ENCODE results near the gene TMEM92. TPM values are rescaled to one million over a fixed set of nuclear protein-coding genes. Genes with fewer than 3 reads are reported as not detected.
"Not testable (repeated sequence)": the region's sequence is repeated elsewhere in the genome, so short reads cannot be mapped to it uniquely, and the experiment has no call there.

TMEM92 gene
- polyA plus RNA-seq, 4 donors, result 0.93 to 2.4 (median 1.9) TPM

DNA sequence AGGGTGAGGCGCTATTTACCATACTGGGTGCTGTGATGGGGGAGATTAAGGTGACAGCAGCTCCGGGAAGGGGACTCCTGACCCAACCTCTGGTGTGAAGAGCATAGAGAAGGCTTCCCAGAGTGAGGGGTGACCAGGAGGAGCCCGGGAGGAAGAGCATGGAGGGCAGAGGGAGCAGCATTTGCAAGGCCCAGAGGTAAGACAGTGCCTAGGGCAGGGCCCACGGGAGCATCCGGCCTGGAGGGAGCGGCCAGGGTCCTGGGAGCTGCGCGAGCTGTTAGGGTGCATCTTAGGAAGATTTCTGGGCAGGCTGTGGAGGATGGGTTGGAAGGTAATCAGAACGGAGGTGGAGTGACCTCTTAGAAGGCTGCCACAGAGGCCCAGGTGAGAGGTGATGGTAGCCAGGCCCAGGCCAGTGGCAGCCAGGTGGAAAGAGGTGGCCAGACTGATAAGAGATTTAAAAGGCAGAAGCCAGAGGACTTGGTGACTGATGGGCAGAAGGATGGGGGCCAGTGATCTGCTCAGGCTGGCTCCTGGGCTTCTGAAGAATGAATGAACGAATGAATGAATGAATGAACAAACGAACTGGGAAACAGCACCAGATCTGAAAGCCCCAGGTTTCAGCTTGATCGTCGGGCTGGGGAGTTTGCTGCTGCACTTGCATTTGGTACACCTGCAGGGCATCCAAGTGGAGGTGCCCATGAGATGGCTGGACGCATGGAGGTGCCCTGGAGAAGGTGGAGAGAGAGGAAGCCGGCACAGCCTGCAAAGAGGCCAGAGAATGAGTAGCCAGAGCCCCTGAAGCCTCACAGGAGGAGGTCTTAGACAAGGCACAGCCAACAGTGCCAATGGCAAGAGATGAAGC, 13.0 kb upstream of the TMEM92 start:
- no peak for DNase-seq (ENCODE audit: low read depth in 4 of 4, low spot score in 2 of 4)

DNA sequence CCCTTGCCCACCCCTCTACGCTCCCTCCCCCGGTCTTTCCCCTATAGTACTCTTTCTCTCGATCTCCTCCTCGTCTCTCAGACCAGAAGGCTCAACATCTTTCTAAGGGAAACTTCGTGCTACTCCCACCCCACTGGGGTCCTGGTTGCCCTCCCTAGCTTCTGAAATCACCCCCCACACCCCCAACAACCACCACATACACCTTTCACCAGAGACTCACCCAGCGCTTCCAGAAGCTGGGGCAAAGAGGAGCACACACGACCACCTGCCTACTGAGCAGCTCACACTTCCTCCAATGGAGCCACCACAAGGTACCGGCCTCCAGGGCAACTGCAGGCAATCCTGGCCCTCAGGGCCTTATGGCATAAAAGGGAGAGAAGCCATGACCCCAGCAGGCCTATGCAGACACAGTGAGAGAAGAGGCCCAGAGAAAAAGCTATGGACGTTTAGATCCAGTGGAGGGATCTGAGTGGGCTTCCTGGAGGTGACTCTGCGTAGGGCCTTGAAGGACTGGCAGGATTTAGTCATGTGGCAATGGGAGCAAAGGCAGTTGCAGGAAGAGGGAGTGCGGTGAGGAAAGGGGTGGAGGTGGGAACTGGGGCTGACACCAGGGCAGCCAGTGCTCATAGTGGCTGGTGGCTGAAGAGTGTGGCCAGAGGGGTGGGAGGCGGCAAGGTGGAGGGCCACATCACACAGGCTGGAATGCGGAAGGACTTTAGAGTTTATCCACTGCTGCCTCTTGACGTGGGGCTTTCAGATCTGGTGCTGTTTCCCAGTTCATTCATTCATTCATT, 12.1 kb upstream of the TMEM92 start:
- no peak for DNase-seq (ENCODE audit: low read depth in 4 of 4, low spot score in 2 of 4)

- no peak for DNase-seq (ENCODE audit: low read depth in 4 of 4, low spot score in 2 of 4)
Observed at GRCh38 chr17:50263331-50264262, 10.7 kb upstream of the TMEM92 start.

DNA sequence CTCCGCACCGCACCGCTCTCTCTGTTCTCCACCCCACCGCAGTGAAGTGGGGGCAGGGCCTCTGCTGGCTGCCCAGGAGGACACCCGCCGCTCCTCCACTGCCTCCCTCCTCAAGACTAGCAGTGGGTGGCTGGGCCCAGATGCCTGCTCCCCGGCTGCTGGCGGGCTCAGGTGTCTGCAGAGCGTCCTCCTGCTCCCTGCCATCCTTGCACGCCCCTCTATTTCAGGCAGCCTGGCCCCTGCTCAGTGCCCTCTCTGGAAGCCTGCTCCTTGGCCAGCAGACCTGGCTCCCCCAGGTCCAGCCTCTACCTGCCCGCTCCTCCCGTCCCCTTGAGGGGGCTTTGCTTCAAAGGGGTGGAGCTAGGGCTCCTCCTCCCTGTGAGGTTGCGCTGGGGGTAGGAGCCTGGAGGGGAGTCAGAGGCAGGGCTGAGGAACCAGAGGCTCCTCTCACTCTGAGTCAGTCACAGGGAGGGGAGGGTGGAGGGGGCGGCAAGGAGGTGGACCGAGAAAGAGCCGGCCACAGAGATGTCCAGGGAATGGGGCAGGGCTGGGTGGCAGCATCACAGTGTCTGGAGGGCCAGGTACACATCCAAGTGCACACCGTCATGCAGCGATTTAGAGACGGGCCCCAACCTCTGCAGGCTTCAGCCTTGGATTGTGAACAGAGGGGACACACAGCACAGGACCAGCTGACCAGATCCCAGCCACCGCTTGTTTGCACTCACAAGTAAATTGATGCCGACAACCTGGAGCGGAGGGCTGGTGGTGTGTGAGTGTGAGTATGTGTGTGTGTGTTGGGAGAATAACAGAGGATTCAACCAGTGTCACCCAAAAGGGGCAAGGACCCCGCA, 9.8 kb upstream of the TMEM92 start:
- DNase-seq (ENCODE audit: low read depth in 4 of 4, low spot score in 2 of 4), result no peak

GRCh38 chr17:50265212-50265611, 9.1 kb upstream of the TMEM92 start:
- DNase-seq (ENCODE audit: low read depth in 4 of 4, low spot score in 2 of 4), result no peak

DNA sequence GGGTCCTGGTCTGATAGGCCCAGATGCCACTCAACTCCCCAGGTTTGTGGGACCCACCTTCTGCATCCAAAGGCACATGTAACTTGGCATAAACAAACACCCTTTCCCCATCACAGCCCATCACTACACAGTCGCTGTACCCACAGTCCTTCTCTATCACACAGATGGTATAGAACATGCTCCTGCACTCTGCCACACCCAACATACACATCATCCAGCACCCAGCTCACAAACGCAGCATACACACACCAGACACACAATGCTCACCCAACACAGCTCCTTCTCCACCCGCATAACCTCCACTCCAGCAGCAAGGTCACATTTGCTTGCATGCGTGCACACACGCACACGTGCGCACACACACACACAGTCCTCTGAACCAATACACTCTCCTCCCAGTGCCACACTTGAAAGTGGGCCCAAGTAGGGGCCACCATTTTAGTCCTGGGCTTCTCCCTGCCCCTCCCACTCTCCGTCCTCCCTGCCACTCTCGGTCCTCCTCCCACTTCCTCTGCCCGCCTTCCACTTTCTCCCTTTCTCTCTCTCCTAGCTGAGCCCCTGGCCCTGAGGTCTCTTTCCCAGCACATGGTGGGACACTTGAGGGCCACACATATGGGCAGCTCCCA, 8.5 kb upstream of the TMEM92 start:
- DNase-seq (ENCODE audit: low read depth in 4 of 4, low spot score in 2 of 4), result no peak

DNA sequence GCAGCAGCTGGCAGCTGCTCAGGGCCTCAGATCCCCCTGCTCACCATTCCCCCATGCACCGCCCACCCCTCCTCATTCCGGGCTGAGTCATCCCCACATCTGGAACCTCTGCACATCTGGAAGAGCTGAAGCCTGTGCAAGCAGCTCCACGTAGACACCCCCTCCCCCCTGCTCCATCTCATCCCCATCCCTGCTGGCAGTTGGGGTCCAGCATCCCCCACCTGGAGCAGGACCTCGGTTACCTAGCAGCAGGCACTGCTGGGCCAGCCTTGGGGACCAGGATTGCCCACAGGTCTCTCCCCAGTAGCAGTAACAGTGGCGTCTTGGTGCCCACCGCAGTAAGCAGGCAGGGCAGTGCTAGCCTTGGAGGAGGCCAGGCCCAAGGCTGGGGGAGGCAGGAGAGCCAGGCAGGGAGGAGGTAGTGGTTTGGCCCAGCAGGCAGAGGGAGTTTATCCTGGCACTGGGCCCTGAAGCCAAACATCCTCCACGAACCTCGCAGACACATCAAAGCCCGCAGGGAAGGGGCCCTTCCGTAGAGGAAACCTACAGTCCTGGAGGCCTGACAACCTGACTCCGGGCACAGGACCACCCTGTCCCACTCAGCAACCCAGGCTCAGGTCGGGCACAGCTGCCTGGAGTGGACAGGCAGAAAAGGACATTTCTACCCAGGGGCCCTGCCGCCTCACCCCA, 7.7 kb upstream of the TMEM92 start:
- no peak for DNase-seq (ENCODE audit: low read depth in 4 of 4, low spot score in 2 of 4)

DNA sequence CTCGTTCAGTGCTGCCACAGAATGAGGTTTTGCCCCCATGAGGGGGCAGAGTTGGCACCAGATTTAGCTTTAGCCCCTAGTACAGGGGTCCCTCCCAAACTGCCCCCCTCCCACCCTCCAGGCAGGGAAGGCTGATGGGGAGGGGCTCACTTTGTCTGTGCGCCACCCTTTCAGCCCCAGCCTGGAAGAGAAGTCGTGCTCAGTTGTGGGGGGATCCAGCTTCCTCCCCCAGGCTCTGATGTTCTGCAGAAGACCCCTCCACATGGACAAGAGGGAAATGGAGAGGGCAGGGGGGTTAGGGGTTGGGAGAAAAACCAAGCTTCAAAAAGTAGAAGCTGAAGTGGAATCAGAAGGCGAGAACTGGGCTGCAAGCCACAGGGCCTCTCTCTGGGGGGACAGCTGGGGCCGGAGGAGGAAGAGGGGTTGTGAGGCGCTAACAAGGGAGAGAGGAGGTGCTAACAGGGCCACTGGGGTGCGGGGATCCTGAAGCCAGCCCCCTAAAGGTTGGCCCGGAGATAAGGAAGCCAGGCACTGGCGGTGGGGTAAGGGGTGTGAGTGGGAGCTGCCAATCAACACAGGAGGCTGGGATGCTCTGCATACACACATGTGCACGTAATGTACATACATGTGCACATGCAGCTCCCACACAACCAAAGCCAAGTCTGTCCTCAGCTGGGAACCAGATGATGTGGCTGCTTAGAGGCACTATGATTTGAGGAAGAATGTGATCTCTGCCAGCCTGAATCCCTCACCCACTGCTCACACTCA, 7.0 kb upstream of the TMEM92 start:
- no peak for DNase-seq (ENCODE audit: low read depth in 4 of 4, low spot score in 2 of 4)

- no peak for DNase-seq (ENCODE audit: low read depth in 4 of 4, low spot score in 2 of 4)
Observed at GRCh38 chr17:50268026-50268425, 6.2 kb upstream of the TMEM92 start.

DNA sequence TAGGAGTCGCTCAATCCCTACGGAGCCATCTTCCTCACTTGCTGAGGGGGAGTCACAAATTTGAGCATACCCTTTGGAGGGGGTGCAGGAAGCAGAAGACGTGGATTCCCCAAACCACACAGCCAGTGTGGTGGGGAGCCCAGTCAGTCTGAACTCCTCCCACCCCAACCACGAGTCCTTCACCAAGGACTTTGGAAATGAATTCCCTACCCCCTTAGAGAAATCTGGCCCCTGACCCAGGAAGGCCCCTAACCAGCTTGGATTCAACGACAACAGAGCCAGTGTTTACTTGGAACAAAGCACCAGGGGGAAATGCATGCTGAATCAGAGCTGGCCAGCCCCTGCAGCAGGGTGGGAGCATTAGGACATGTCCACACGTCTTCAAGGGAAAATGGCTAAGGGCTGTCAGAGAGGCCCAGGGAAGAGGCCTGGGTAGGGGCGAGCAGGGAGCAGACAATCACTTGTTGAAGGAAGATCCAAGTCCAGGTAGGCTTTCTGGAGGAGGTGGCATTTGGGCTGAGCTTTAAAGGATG, 5.5 kb upstream of the TMEM92 start:
- DNase-seq (ENCODE audit: low read depth in 4 of 4, low spot score in 2 of 4), result no peak

DNA sequence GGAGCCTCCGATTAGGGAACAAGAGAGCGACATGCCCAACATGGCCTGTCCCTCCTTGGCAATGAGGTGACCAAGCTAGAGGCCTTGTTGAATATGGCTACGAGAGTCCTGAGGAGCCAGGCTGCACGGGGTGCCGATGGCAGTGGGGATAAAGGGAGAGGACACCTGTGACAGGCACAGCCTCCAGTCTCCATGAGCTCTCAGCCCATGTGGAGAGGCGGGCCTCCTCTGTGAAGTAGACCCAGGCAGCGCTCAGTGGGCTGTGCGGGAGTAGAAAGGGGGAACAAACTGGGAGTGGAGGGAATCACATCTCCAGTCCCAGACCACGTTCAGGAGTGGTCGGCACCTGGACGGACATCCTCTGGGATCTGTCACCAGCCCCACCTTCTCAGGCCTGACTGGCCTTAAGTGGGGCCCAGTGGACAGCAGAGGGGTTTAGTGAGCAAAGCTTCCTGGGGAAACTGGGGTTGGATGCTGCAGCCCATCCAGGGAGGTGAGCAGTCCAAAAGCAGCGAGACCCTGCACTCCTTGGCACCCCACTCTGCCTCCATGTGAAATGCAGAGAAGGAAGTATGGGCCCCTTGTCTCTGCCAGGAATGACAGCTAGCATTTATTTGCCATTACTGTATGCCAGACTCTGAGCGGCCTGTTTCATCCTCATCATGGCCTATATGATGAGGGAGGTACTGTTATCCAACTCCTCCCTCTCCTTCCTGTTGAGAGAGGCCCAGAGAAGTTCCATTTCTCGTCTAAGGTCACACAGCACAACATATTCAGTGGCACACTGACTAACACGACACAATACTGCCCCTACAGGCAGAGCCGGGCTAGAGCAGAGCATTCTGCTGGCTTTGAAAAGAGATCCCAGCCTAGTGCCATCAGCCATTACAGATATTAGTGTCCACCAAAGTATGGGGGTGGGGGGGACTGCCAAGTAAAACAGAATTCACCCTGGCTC, 4.5 kb upstream of the TMEM92 start:
- DNase-seq (ENCODE audit: low read depth in 4 of 4, low spot score in 2 of 4), result no peak

DNA sequence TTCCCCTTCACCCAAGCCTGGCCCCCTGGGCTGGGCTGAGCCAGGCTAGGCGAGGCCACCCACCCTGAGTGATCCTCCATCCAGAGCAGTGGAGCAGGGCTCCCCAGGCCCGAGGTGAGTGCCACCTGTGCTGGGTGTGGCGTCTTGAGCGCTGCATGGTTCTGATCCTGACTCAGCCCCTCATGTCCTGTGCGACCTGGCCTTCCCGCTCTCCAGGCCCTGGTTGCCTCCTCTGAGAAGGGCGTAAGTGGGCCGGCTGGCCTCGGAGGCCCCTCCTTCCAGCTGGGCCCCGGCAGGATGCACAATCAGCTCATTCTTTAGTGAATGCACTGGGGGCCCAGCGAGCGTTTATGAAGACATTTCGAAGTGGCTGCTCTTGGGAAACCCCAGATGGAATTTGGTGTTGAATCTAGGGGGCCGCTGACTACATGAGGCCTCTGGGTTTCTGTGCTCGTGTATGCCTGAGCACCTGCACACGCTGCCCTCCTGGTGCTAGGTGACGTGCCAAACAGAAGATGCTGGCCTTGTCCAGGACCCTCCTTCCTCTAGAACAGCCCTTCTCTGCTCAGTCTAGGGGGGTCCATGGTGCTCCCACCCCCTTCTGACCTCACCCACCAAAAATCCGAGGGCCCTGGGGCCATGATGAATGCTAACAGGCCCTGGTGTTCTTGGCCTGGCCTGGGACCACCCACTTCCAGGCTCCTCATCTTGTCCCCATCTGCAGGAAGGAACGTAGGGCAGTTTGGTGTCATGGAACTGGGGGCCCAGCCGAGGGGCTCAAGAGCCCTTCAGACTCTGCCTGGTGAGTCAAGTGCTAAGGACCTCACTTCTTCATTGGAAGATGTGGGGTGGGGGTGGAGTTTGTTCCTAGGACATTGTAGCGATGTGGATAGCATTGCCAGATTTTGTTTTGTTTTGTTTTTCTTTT, 3.6 kb upstream of the TMEM92 start:
- DNase-seq (ENCODE audit: low read depth in 4 of 4, low spot score in 2 of 4), result no peak

DNA sequence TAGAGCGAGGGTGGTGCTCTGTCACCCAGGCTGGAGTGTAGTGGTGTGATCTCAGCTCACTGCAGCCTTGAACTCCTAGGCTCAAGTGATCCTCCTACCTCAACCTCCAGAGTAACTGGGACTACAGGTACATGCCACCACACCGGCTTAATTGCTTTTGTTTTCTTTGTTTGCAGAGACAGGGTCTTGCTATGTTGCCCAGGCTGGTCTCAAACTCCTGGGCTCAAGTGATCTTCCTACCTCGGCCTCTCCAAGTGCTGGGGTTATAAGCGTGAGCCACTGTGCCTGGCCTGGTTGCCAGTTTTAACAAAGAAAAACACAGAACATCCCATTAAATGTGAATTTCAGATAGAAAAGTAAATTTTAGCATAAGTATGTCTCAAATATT, 2.9 kb upstream of the TMEM92 start:
- DNase-seq (ENCODE audit: low read depth in 4 of 4, low spot score in 2 of 4), result not testable (repeated sequence)

DNA sequence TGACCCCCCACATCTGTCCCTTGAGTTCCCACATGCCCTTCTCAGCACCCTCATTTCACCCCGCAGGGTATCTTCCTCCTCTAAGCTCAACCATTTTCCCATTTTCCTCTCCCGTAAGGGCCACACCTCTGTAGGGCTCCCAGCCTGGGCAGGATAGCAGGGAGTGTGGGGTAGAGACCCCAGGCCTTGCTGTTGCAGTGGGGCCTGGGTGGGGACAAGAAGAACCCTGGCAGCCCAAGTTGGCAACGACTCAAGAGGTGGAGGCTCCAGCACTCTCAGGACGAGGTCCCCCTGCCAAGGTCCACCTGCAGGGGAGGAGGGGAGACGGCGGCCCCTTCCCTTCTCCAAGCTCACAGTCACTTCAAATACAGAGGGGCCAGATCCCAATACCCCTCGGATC, 2.0 kb upstream of the TMEM92 start:
- DNase-seq (ENCODE audit: low read depth in 4 of 4, low spot score in 2 of 4), result no peak

Data from left renal cortex interstitium (tissue), 4 donors.